ENCODE results near the gene RNF169. TPM values are rescaled to one million over a fixed set of nuclear protein-coding genes. Genes with fewer than 3 reads are reported as not detected.
"Not testable (repeated sequence)": the region's sequence is repeated elsewhere in the genome, so short reads cannot be mapped to it uniquely, and the experiment has no call there.

The RNF169 gene
- total RNA-seq, 3 donors from 2014 or later, result 16.5 to 36.1 (median 27.2) TPM

GRCh38 chr11:74749127-74749964 is 697 bp downstream of the RNF169 start:
- H3K27me3 ChIP-seq, result no peaks in the 10 kb centered on the region
- intact Hi-C loops (cut with DNase I; ENCODE audit: low total_unique reads), result no loop called here
- peak overlapping the region; percentile 97 for H3K27ac ChIP-seq
- no peaks in the 10 kb centered on the region for H3K36me3 ChIP-seq
- H3K4me3 ChIP-seq, result peak overlapping the region; percentile 84 to 90 (median 84)
- peak; percentile 32 to 55 for DNase-seq (ENCODE audit: low spot score in 2 of 2)
- no peaks in the 10 kb centered on the region for H3K9me3 ChIP-seq
- H3K4me1 ChIP-seq, result peaks cover 4% of the 10 kb centered on the region in 2 donors
- TF ChIP-seq POLR2A (IDR thresholded peaks at IDR 0.05), result no peak
- TF ChIP-seq CTCF (IDR thresholded peaks at IDR 0.05), result no peak
- TF ChIP-seq POLR2AphosphoS5 (IDR thresholded peaks at IDR 0.05), result no peak

GRCh38 chr11:74749965-74750296 is 1.3 kb downstream of the RNF169 start:
- DNase-seq (ENCODE audit: low spot score in 2 of 2), result no peak
- Histone ChIP-seq H3K9me3 (no peaks in the 10 kb centered on the region), H3K4me1 (peaks cover 4% of the 10 kb centered on the region in 2 donors), H3K27ac (peak overlapping the region; percentile 97), H3K27me3 (no peaks in the 10 kb centered on the region), H3K36me3 (no peaks in the 10 kb centered on the region), H3K4me3 (peak overlapping the region; percentile 84 to 90 (median 84))
- TF ChIP-seq CTCF (IDR thresholded peaks at IDR 0.05) (no peak), POLR2AphosphoS5 (IDR thresholded peaks at IDR 0.05) (no peak), POLR2A (IDR thresholded peaks at IDR 0.05) (no peak)
- intact Hi-C loops (cut with DNase I; ENCODE audit: low total_unique reads), result no loop called here

GRCh38 chr11:74750598-74750997 is 1.9 kb downstream of the RNF169 start:
- intact Hi-C loops (cut with DNase I; ENCODE audit: low total_unique reads); H3K27me3 ChIP-seq; H3K36me3 ChIP-seq; H3K4me1 ChIP-seq; H3K27ac ChIP-seq; DNase-seq (ENCODE audit: low spot score in 2 of 2); H3K9me3 ChIP-seq; H3K4me3 ChIP-seq: not testable (repeated sequence)

GRCh38 chr11:74751303-74751702 is 2.7 kb downstream of the RNF169 start:
- no peaks in the 10 kb centered on the region for H3K27me3 ChIP-seq
- intact Hi-C loops (cut with DNase I; ENCODE audit: low total_unique reads), result no loop called here
- H3K9me3 ChIP-seq, result no peaks in the 10 kb centered on the region
- H3K4me3 ChIP-seq, result no peak overlapping the region
- no peak overlapping the region for H3K27ac ChIP-seq
- TF ChIP-seq POLR2A (IDR thresholded peaks at IDR 0.05) (no peak), CTCF (IDR thresholded peaks at IDR 0.05) (no peak), POLR2AphosphoS5 (IDR thresholded peaks at IDR 0.05) (no peak)
- no peaks in the 10 kb centered on the region for H3K36me3 ChIP-seq
- H3K4me1 ChIP-seq, result peaks cover 4% of the 10 kb centered on the region in 2 donors
- DNase-seq (ENCODE audit: low spot score in 2 of 2), result no peak

GRCh38 chr11:74754507-74755252 is 6.0 kb downstream of the RNF169 start:
- H3K9me3 ChIP-seq, result no peaks in the 10 kb centered on the region
- peak overlapping the region in 1 of 2 donors; percentile 55 for H3K27ac ChIP-seq
- no peak for TF ChIP-seq POLR2AphosphoS5 (IDR thresholded peaks at IDR 0.05)
- TF ChIP-seq CTCF (IDR thresholded peaks at IDR 0.05), result no peak
- no peak for TF ChIP-seq POLR2A (IDR thresholded peaks at IDR 0.05)
- intact Hi-C loops (cut with DNase I; ENCODE audit: low total_unique reads), result no loop called here
- no peak overlapping the region for H3K4me3 ChIP-seq
- no peak for DNase-seq (ENCODE audit: low spot score in 2 of 2)
- no peaks in the 10 kb centered on the region for H3K27me3 ChIP-seq
- H3K36me3 ChIP-seq, result no peaks in the 10 kb centered on the region
- H3K4me1 ChIP-seq, result no peaks in the 10 kb centered on the region

Measured in breast epithelium (tissue), 4 donors.